ENCODE measurements around the gene ARGLU1.

GRCh38 chr13:106558527-106558926 is 9.4 kb downstream of the ARGLU1 start:
- TF ChIP-seq CTCF (conservative IDR thresholded peaks at IDR 0.05; ENCODE audit: low read depth in 2 of 2) (no peak), EZH2 (IDR thresholded peaks at IDR 0.05; ENCODE audit: low read depth, unreplicated experiment) (no peak), JUNB (IDR thresholded peaks at IDR 0.05; ENCODE audit: unreplicated experiment) (no peak), ETS1 (IDR thresholded peaks at IDR 0.05) (no peak), REST (IDR thresholded peaks at IDR 0.05; ENCODE audit: unreplicated experiment) (no peak), POLR2AphosphoS5 (IDR thresholded peaks at IDR 0.05; ENCODE audit: low read depth) (no peak), ZNF331 (CRISPR knock-in tag; IDR thresholded peaks at IDR 0.05; ENCODE audit: low read depth) (no peak), ZNF114 (CRISPR knock-in tag; IDR thresholded peaks at IDR 0.05) (no peak), ZNF462 (CRISPR knock-in tag; IDR thresholded peaks at IDR 0.05) (no peak), EZH2phosphoT487 (IDR thresholded peaks at IDR 0.05; ENCODE audit: unreplicated experiment) (no peak), CREB1 (CRISPR knock-in tag; IDR thresholded peaks at IDR 0.05; ENCODE audit: low read depth) (no peak), NANOG (IDR thresholded peaks at IDR 0.05; ENCODE audit: borderline replicate concordance) (no peak), STAT1 (IDR thresholded peaks at IDR 0.05; ENCODE audit: unreplicated experiment) (no peak)

Measured in GM23338 (cell line).